Fibroblast of skin of left biceps (primary cell): ENCODE data around the gene MCM3AP.

ENCODE experiments used
- DNase-seq, 2 experiments: peaks; one replicate each; pipeline ENCODE4 v3.0.0-alpha.2; 2013; ENCODE audit warnings: low read depth in 2 of 2

The MCM3AP gene

GRCh38 chr21:46273341-46273740, 12.1 kb downstream of the MCM3AP start:
- no peak for DNase-seq

- DNase-seq = no peak
These were observed 15.9 kb downstream of the MCM3AP start for GRCh38 chr21:46269466-46269865.

GRCh38 chr21:46268371-46268770, 17.0 kb downstream of the MCM3AP start:
- no peak for DNase-seq

GRCh38 chr21:46266946-46267345, 18.5 kb downstream of the MCM3AP start:
- DNase-seq = no peak

GRCh38 chr21:46265736-46266525, 19.5 kb downstream of the MCM3AP start:
- no peak for DNase-seq

- DNase-seq = no peak
These were observed 20.7 kb downstream of the MCM3AP start for GRCh38 chr21:46264690-46265144.

GRCh38 chr21:46264046-46264689, 21.2 kb downstream of the MCM3AP start:
- no peak for DNase-seq

GRCh38 chr21:46256501-46256994, 28.9 kb downstream of the MCM3AP start:
- no peak for DNase-seq

- no peak for DNase-seq
These were observed 29.6 kb downstream of the MCM3AP start for GRCh38 chr21:46255758-46256337.

- no peak for DNase-seq
These were observed 30.2 kb downstream of the MCM3AP start for GRCh38 chr21:46255166-46255565.

GRCh38 chr21:46254208-46254975, 31.0 kb downstream of the MCM3AP start:
- DNase-seq = no peak

- no peak for DNase-seq
These were observed 31.7 kb downstream of the MCM3AP start for GRCh38 chr21:46253610-46254124.

- DNase-seq = no peak
These were observed 32.6 kb downstream of the MCM3AP start for GRCh38 chr21:46252840-46253239.

GRCh38 chr21:46250146-46250725, 35.2 kb downstream of the MCM3AP start:
- DNase-seq = no peak

- DNase-seq = no peak
These were observed 36.6 kb downstream of the MCM3AP start for GRCh38 chr21:46248827-46249226.

GRCh38 chr21:46248422-46248782, 37.0 kb downstream of the MCM3AP start:
- DNase-seq = no peak

GRCh38 chr21:46247699-46248421, 37.6 kb downstream of the MCM3AP start:
- no peak for DNase-seq

- DNase-seq = no peak
These were observed 39.1 kb downstream of the MCM3AP start for GRCh38 chr21:46246345-46246744.

- DNase-seq = no peak
These were observed 40.0 kb downstream of the MCM3AP start for GRCh38 chr21:46245213-46245915.

GRCh38 chr21:46244602-46245001, 40.8 kb downstream of the MCM3AP start:
- DNase-seq = no peak
